Measurements from ENCODE around the gene RASGRP2.

GRCh38 chr11:64712430-64713015 lies 31.4 kb downstream of the RASGRP2 start:
- TF ChIP-seq CTCF (IDR thresholded peaks at IDR 0.05 in 8 of 11, conservative IDR thresholded peaks at IDR 0.05 in 3 of 11) (no peak), POLR2A (IDR thresholded peaks at IDR 0.05) (no peak), POLR2AphosphoS5 (IDR thresholded peaks at IDR 0.05) (no peak)

Data from spleen (tissue), 7 donors.